IMR-90 (cell line): ENCODE results near the gene MAP7D1. TPM values are rescaled to one million over a fixed set of nuclear protein-coding genes. Genes with fewer than 3 reads are reported as not detected.

ENCODE experiments used
- ATAC-seq: fragments of 200-7000 bp; cut with Tn5 transposase; 2 replicates; pipeline ENCODE4 v1.9.1; 2020; ENCODE audit warnings: low read depth, mild to moderate bottlenecking, moderate library complexity
- BruUV-seq: library from RNA; stranded (reverse); fragments of 400-500 nt; replicated peaks from 2 replicates; lab custom pipeline; 2021; lab: Mats Ljungman, UMichigan
- CTCF ChIA-PET: fragments of 300-600 bp; formaldehyde crosslinking; extraction: SDS; loops from one replicate; lab custom pipeline; 2021; ENCODE audit warnings: antibody characterized with exemption; lab: Yijun Ruan, JAX
- POLR2A ChIA-PET: fragments of 300-600 bp; sonication (Branson Sonifier 250); formaldehyde crosslinking; loops from one replicate; lab custom pipeline; 2022; ENCODE audit warnings: antibody characterized with exemption; ENCODE audit not compliant: unreplicated experiment; lab: Charles Lee
- DNase-seq: peaks from one replicate; pipeline ENCODE4 v3.0.0; 2013
- H2AFZ ChIP-seq: replicated peaks from 2 replicates; pipeline ENCODE3; 2013; ENCODE audit warnings: low read length, mild to moderate bottlenecking; ENCODE audit not compliant: poor library complexity
- H2AK5ac ChIP-seq: 2 replicates; pipeline ENCODE4 v1.6.1; 2013; ENCODE audit warnings: low read depth, low read length, inconsistent platforms
- H2AK9ac ChIP-seq: replicated peaks from 2 replicates; pipeline ENCODE3; 2013; ENCODE audit warnings: mild to moderate bottlenecking, low read depth, low read length, moderate library complexity; ENCODE audit not compliant: poor library complexity
- H2BK120ac ChIP-seq: 2 replicates; pipeline ENCODE4 v1.6.1; 2013; ENCODE audit warnings: low read depth, low read length, inconsistent platforms
- H2BK15ac ChIP-seq: 3 replicates; pipeline ENCODE4 v1.6.1; 2013; ENCODE audit warnings: low read depth, low read length, inconsistent platforms
- H2BK20ac ChIP-seq: 2 replicates; pipeline ENCODE4 v1.6.1; 2013; ENCODE audit warnings: low read depth, mild to moderate bottlenecking, inconsistent platforms, low read length, moderate library complexity
- H2BK5ac ChIP-seq: 2 replicates; pipeline ENCODE4 v1.6.1; 2013; ENCODE audit warnings: mild to moderate bottlenecking, low read depth, low read length, inconsistent platforms; ENCODE audit not compliant: poor library complexity, severe bottlenecking
- H3K14ac ChIP-seq: replicated peaks from 2 replicates; pipeline ENCODE4 v1.6.1; 2013; ENCODE audit warnings: low read depth, low read length, inconsistent platforms
- H3K18ac ChIP-seq: 2 replicates; pipeline ENCODE4 v1.6.1; 2013; ENCODE audit warnings: low read depth, low read length, control low read depth
- H3K23ac ChIP-seq: 2 replicates; pipeline ENCODE4 v1.6.1; 2013; ENCODE audit warnings: low read depth, low read length, inconsistent platforms
- H3K27ac ChIP-seq: 2 replicates; pipeline ENCODE4 v1.5.1; 2013; ENCODE audit warnings: mild to moderate bottlenecking, control low read depth, low read length; ENCODE audit not compliant: insufficient read depth
- H3K27me3 ChIP-seq: 2 replicates; pipeline ENCODE4 v1.6.1; 2013; ENCODE audit warnings: low read length; ENCODE audit not compliant: control insufficient read depth, insufficient read depth
- H3K36me3 ChIP-seq: 2 replicates; pipeline ENCODE4 v1.6.1; 2013; ENCODE audit warnings: low read length, mixed read lengths; ENCODE audit not compliant: control insufficient read depth, insufficient read depth
- H3K4ac ChIP-seq: 2 replicates; pipeline ENCODE4 v1.6.1; 2013; ENCODE audit warnings: low read depth, low read length, inconsistent platforms
- H3K4me1 ChIP-seq: 2 replicates; pipeline ENCODE4 v1.6.1; 2013; ENCODE audit warnings: low read length, mixed read lengths; ENCODE audit not compliant: control insufficient read depth, insufficient read depth
- H3K4me2 ChIP-seq: 2 replicates; pipeline ENCODE4 v1.6.1; 2013; ENCODE audit warnings: low read depth, mild to moderate bottlenecking, control low read depth, low read length, moderate library complexity
- H3K4me3 ChIP-seq: 2 replicates; pipeline ENCODE4 v1.5.1; 2013; ENCODE audit warnings: low read depth, mild to moderate bottlenecking, control low read depth, low read length, moderate library complexity; ENCODE audit not compliant: insufficient read depth
- H3K56ac ChIP-seq: 2 replicates; pipeline ENCODE4 v1.6.1; 2013; ENCODE audit warnings: low read length, inconsistent platforms; ENCODE audit not compliant: insufficient read depth; ENCODE audit errors: extremely low read depth
- H3K79me1 ChIP-seq, 2 experiments: 2 replicates each; pipeline ENCODE4 v1.6.1; 2013; ENCODE audit warnings: low read length in 2 of 2, inconsistent platforms in 1 of 2, low read depth in 1 of 2
- H3K9ac ChIP-seq: 2 replicates; pipeline ENCODE4 v1.6.1; 2013; ENCODE audit warnings: low read depth, low read length, control low read depth
- H3K9me1 ChIP-seq: 2 replicates; pipeline ENCODE4 v1.6.1; 2013; ENCODE audit warnings: low read length, inconsistent platforms; ENCODE audit not compliant: insufficient read depth
- H3K9me3 ChIP-seq: 2 replicates; pipeline ENCODE4 v1.6.1; 2013; ENCODE audit warnings: low read length; ENCODE audit not compliant: control insufficient read depth, insufficient read depth
- H4K20me1 ChIP-seq: 2 replicates; pipeline ENCODE4 v1.6.1; 2013; ENCODE audit warnings: low read length, inconsistent platforms; ENCODE audit not compliant: insufficient read depth
- H4K5ac ChIP-seq: 2 replicates; pipeline ENCODE4 v1.6.1; 2013; ENCODE audit warnings: mild to moderate bottlenecking, low read depth, low read length, control low read depth
- H4K8ac ChIP-seq, 2 experiments: 2 replicates each; pipeline ENCODE4 v1.6.1; 2013; ENCODE audit warnings: low read depth in 2 of 2, low read length in 2 of 2, control low read depth in 1 of 2, inconsistent platforms in 1 of 2
- H4K91ac ChIP-seq: 2 replicates; pipeline ENCODE4 v1.6.1; 2013; ENCODE audit warnings: low read depth, low read length, inconsistent platforms; ENCODE audit not compliant: insufficient read depth
- BHLHE40 ChIP-seq: fragments of 150-350 bp; IDR thresholded peaks from 2 replicates; pipeline ENCODE4 v1.6.1; 2016; ENCODE audit warnings: mild to moderate bottlenecking, low read depth, low read length
- ELK1 ChIP-seq: fragments of 150-350 bp; IDR thresholded peaks from 2 replicates; pipeline ENCODE4 v1.6.1; 2016; ENCODE audit warnings: low read depth, mild to moderate bottlenecking, low read length, moderate library complexity, borderline replicate concordance
- MAZ ChIP-seq: IDR thresholded peaks from 2 replicates; pipeline ENCODE4 v1.6.1; 2012; ENCODE audit warnings: low read depth, mild to moderate bottlenecking, low read length, improper control_type of control experiment, moderate library complexity, borderline replicate concordance
- MXI1 ChIP-seq: IDR thresholded peaks from 2 replicates; pipeline ENCODE4 v1.6.1; 2012; ENCODE audit warnings: low read depth, mild to moderate bottlenecking, low read length, moderate library complexity, borderline replicate concordance
- NFE2L2 ChIP-seq: fragments of 150-350 bp; IDR thresholded peaks from 2 replicates; pipeline ENCODE4 v1.6.1; 2016; ENCODE audit warnings: low read depth, mild to moderate bottlenecking, low read length
- POLR2A ChIP-seq: IDR thresholded peaks from 2 replicates; pipeline ENCODE4 v1.6.1; 2012; ENCODE audit warnings: mild to moderate bottlenecking, low read depth, low read length
- RAD21 ChIP-seq: IDR thresholded peaks from 2 replicates; pipeline ENCODE4 v1.6.1; 2012; ENCODE audit warnings: low read length, improper control_type of control experiment
- SMC3 ChIP-seq: fragments of 150-350 bp; IDR thresholded peaks from 2 replicates; pipeline ENCODE4 v1.6.1; 2016; ENCODE audit warnings: low read depth, mild to moderate bottlenecking, antibody characterized with exemption, low read length, moderate library complexity
- USF2 ChIP-seq: fragments of 150-350 bp; IDR thresholded peaks from 2 replicates; pipeline ENCODE4 v1.6.1; 2017; ENCODE audit warnings: mild to moderate bottlenecking, antibody characterized with exemption, low read length, low read depth
- WGBS, 2 experiments: methylation state at CpG; one replicate each; pipeline versions ENCODE4 v1.1.5 to v1.1.7; 2013; ENCODE audit warnings: missing lambda C conversion rate in 2 of 2; ENCODE audit not compliant: insufficient read length in 1 of 2; ENCODE audit errors: extremely low coverage in 2 of 2; 5-methylcytosine and 5-hydroxymethylcytosine counted together
- dilution Hi-C: fragments of 300-500 bp; cut with HindIII; formaldehyde crosslinking; loops from one replicate; pipeline ENCODE4 v1.14.3; 2018; ENCODE audit warnings: low sequenced_read_pairs; ENCODE audit not compliant: unreplicated experiment
- in situ Hi-C: fragments of 300-500 bp; cut with MboI; formaldehyde crosslinking; loops from 3 replicates; pipeline ENCODE4 v1.14.3; 2019; ENCODE audit warnings: low sequenced_read_pairs, inconsistent platforms, mixed read lengths
- intact Hi-C: fragments of 100-400 bp; cut with micrococcal nuclease; formaldehyde crosslinking; loops from 2 replicates; pipeline ENCODE4 v1.10.0; 2022
- polyA plus RNA-seq, 3 experiments: library from polyadenylated mRNA; depleted of rRNA; stranded (reverse); fragments of >200 nt; gene quantifications; 2 replicates each; pipeline ENCODE4 v1.2.3, GENCODE V29; 2012; ENCODE audit warnings: low replicate concordance in 1 of 3
- total RNA-seq: library from RNA; depleted of rRNA; stranded (reverse); fragments of >200 nt; gene quantifications from 2 replicates; pipeline ENCODE4 v1.2.3, GENCODE V29; 2012

MAP7D1 gene
- total and polyA plus RNA-seq, 2 of the 4 experiments (the other 2 are of a cell fraction) = 32.3 to 81.9 TPM

GRCh38 chr1:36156329-36157114 is 562 bp downstream of the MAP7D1 start:
- Histone ChIP-seq H3K4ac (peak overlapping the region; percentile 98), H3K9me1 (peaks cover 26% of the 10 kb centered on the region), H3K27ac (peak overlapping the region; percentile 97), H3K18ac (peak overlapping the region; percentile 89), H3K9ac (peak overlapping the region; percentile 99), H3K9me3 (no peaks in the 10 kb centered on the region), H3K27me3 (no peaks in the 10 kb centered on the region), H2AK5ac (peak overlapping the region; percentile 98), H3K4me1 (peaks cover 26% of the 10 kb centered on the region), H2BK20ac (no peak overlapping the region), H2BK5ac (peak overlapping the region; percentile 99), H2AFZ (peak overlapping the region; percentile 90), H4K5ac (peak overlapping the region; percentile 60; the same call in 1 of the 2 replicates), H2AK9ac (peak overlapping the region; percentile 100), H3K56ac (peak overlapping the region; percentile 75), H4K8ac (peak overlapping the region; percentile 73 to 80), H3K36me3 (peaks cover 12% of the 10 kb centered on the region), H3K14ac (peak overlapping the region; percentile 92), H3K4me2 (peak overlapping the region; percentile 64), H3K4me3 (peak overlapping the region; percentile 98), H2BK15ac (peak overlapping the region; percentile 48; the same call in 2 of the 3 replicates), H2BK120ac (peak overlapping the region; percentile 38; the same call in 1 of the 2 replicates), H4K91ac (peak overlapping the region; percentile 86), H3K23ac (peak overlapping the region; percentile 94), H3K79me1 (peaks cover 12 to 53% of the 10 kb centered on the region in 2 experiments; a peak in 3 of 4 replicates), H4K20me1 (peaks cover 50% of the 10 kb centered on the region)
- dilution Hi-C loops (no loop called here), in situ Hi-C loops (no loop called here), intact Hi-C loops (loop anchor here (5.0 kb wide), 1 partner anchor 46 kb away; no protein-coding TSS in a partner anchor)
- WGBS, 2 experiments = no CpG with 5 or more reads among the region's 69 CpGs
- ChIA-PET POLR2A (interaction anchor here (0.6 kb wide), 2 partner anchors 13 to 68 kb away, joined by 3 to 9 read pairs; no protein-coding TSS in a partner anchor), CTCF (interaction anchor here (0.8 to 2.3 kb wide), 2 partner anchors 9 to 31 kb away, joined by 3 to 10 read pairs; no protein-coding TSS in a partner anchor)
- ATAC-seq (peak; percentile 36), DNase-seq (peak; percentile 47)
- TF ChIP-seq ELK1 (no peak), POLR2A (peak; percentile 36; the same call in 1 of the 2 replicates), MXI1 (0 out of 2 replicates have a peak, but pooled peaks have one; percentile 60), NFE2L2 (no peak), USF2 (peak; percentile 49; the same call in 1 of the 2 replicates), SMC3 (no peak), MAZ (peak; percentile 92), RAD21 (no peak), BHLHE40 (no peak; the same call in 1 of the 2 replicates)
- no TSS peak for BruUV-seq
